ENCODE results near the gene INTS11.

The INTS11 gene

GRCh38 chr1:1287288-1288110 lies 37.0 kb downstream of the INTS11 start:
- no peak overlapping the region for H3K4me2 ChIP-seq (ENCODE audit: low read length)
- H3K9ac ChIP-seq (ENCODE audit: low read length): no peak overlapping the region
- H3K9me3 ChIP-seq (ENCODE audit: low read length): no peaks in the 10 kb centered on the region

GRCh38 chr1:1286313-1287261 lies 37.9 kb downstream of the INTS11 start:
- H3K9me3 ChIP-seq (ENCODE audit: low read length): no peaks in the 10 kb centered on the region
- H3K79me2 ChIP-seq (ENCODE audit: insufficient read depth, low read length): no peaks in the 10 kb centered on the region
- no peak overlapping the region for H2AFZ ChIP-seq (ENCODE audit: low read length)
- H3K36me3 ChIP-seq (ENCODE audit: insufficient read depth, low read length): no peaks in the 10 kb centered on the region
- no peak overlapping the region for H3K4me3 ChIP-seq (ENCODE audit: low read depth, low read length, poor library complexity, severe bottlenecking)
- H3K4me2 ChIP-seq (ENCODE audit: low read length): no peak overlapping the region
- TF ChIP-seq, protein P1, sequence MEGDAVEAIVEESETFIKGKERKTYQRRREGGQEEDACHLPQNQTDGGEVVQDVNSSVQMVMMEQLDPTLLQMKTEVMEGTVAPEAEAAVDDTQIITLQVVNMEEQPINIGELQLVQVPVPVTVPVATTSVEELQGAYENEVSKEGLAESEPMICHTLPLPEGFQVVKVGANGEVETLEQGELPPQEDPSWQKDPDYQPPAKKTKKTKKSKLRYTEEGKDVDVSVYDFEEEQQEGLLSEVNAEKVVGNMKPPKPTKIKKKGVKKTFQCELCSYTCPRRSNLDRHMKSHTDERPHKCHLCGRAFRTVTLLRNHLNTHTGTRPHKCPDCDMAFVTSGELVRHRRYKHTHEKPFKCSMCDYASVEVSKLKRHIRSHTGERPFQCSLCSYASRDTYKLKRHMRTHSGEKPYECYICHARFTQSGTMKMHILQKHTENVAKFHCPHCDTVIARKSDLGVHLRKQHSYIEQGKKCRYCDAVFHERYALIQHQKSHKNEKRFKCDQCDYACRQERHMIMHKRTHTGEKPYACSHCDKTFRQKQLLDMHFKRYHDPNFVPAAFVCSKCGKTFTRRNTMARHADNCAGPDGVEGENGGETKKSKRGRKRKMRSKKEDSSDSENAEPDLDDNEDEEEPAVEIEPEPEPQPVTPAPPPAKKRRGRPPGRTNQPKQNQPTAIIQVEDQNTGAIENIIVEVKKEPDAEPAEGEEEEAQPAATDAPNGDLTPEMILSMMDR (IDR thresholded peaks at IDR 0.05; ENCODE audit: low read length): no peak
- no peak for TF ChIP-seq EZH2 (IDR thresholded peaks at IDR 0.05; ENCODE audit: borderline replicate concordance, low read length)
- no peaks in the 10 kb centered on the region for H3K4me1 ChIP-seq (ENCODE audit: insufficient read depth, low read length, severe bottlenecking)
- H3K9ac ChIP-seq (ENCODE audit: low read length): no peak overlapping the region
- no peaks in the 10 kb centered on the region for H4K20me1 ChIP-seq (ENCODE audit: insufficient read depth, low read length)
- no peaks in the 10 kb centered on the region for H3K9me2 ChIP-seq (ENCODE audit: low read depth, low read length)
- no peak overlapping the region for H3K27ac ChIP-seq (ENCODE audit: low read depth, low read length, poor library complexity, severe bottlenecking)
- H3F3A ChIP-seq (ENCODE audit: insufficient read depth, low read length): no peaks in the 10 kb centered on the region
- H3K27me3 ChIP-seq (ENCODE audit: insufficient read depth, low read length): no peaks in the 10 kb centered on the region; the same call in 1 of the 2 replicates

More at GRCh38 chr1:1287288-1288110, 37.0 kb downstream of the INTS11 start:
- no peak overlapping the region for H3K4me3 ChIP-seq (ENCODE audit: low read depth, low read length, poor library complexity, severe bottlenecking)
- no peaks in the 10 kb centered on the region; the same call in 1 of the 2 replicates for H3K27me3 ChIP-seq (ENCODE audit: insufficient read depth, low read length)
- no peak overlapping the region for H2AFZ ChIP-seq (ENCODE audit: low read length)
- H3F3A ChIP-seq (ENCODE audit: insufficient read depth, low read length): no peaks in the 10 kb centered on the region
- no peaks in the 10 kb centered on the region for H3K4me1 ChIP-seq (ENCODE audit: insufficient read depth, low read length, severe bottlenecking)
- H3K27ac ChIP-seq (ENCODE audit: low read depth, low read length, poor library complexity, severe bottlenecking): no peak overlapping the region
- H3K79me2 ChIP-seq (ENCODE audit: insufficient read depth, low read length): no peaks in the 10 kb centered on the region
- H3K9me2 ChIP-seq (ENCODE audit: low read depth, low read length): no peaks in the 10 kb centered on the region
- no peak for TF ChIP-seq EZH2 (IDR thresholded peaks at IDR 0.05; ENCODE audit: borderline replicate concordance, low read length)
- TF ChIP-seq, protein P1 (IDR thresholded peaks at IDR 0.05; ENCODE audit: low read length): no peak
- no peaks in the 10 kb centered on the region for H3K36me3 ChIP-seq (ENCODE audit: insufficient read depth, low read length)
- H4K20me1 ChIP-seq (ENCODE audit: insufficient read depth, low read length): no peaks in the 10 kb centered on the region

- H3K4me1 ChIP-seq (ENCODE audit: insufficient read depth, low read length, severe bottlenecking): no peaks in the 10 kb centered on the region
- no peak overlapping the region for H3K9ac ChIP-seq (ENCODE audit: low read length)
- no peak overlapping the region for H3K4me3 ChIP-seq (ENCODE audit: low read depth, low read length, poor library complexity, severe bottlenecking)
- H3K79me2 ChIP-seq (ENCODE audit: insufficient read depth, low read length): no peaks in the 10 kb centered on the region
- H3K9me2 ChIP-seq (ENCODE audit: low read depth, low read length): no peaks in the 10 kb centered on the region
- no peaks in the 10 kb centered on the region for H4K20me1 ChIP-seq (ENCODE audit: insufficient read depth, low read length)
- no peaks in the 10 kb centered on the region; the same call in 1 of the 2 replicates for H3K27me3 ChIP-seq (ENCODE audit: insufficient read depth, low read length)
- H3K9me3 ChIP-seq (ENCODE audit: low read length): no peaks in the 10 kb centered on the region
- no peak overlapping the region for H3K27ac ChIP-seq (ENCODE audit: low read depth, low read length, poor library complexity, severe bottlenecking)
- no peak overlapping the region for H2AFZ ChIP-seq (ENCODE audit: low read length)
- no peaks in the 10 kb centered on the region for H3K36me3 ChIP-seq (ENCODE audit: insufficient read depth, low read length)
- TF ChIP-seq, protein P1 (IDR thresholded peaks at IDR 0.05; ENCODE audit: low read length): no peak
- TF ChIP-seq EZH2 (IDR thresholded peaks at IDR 0.05; ENCODE audit: borderline replicate concordance, low read length): no peak
- no peaks in the 10 kb centered on the region for H3F3A ChIP-seq (ENCODE audit: insufficient read depth, low read length)
- H3K4me2 ChIP-seq (ENCODE audit: low read length): no peak overlapping the region
Observed at GRCh38 chr1:1285611-1286311, 38.7 kb downstream of the INTS11 start.

Data from OCI-LY1 (cell line).